Upper lobe of left lung (tissue), 6 donors: Measurements from ENCODE around the gene EPC1. TPM values are rescaled to one million over a fixed set of nuclear protein-coding genes. Genes with fewer than 3 reads are reported as not detected.
"Not testable (repeated sequence)": the region's sequence is repeated elsewhere in the genome, so short reads cannot be mapped to it uniquely, and the experiment has no call there.

Experiments
- ATAC-seq, 2 donors: fragments of 200-7000 bp; cut with Tn5 transposase; one replicate each; pipeline ENCODE4 v1.9.1; 2022; ENCODE audit warnings: mild to moderate bottlenecking in 2 of 2, moderate library complexity in 2 of 2; ENCODE audit not compliant: low FRiP score in 2 of 2
- DNase-seq, 2 donors: peaks; one replicate each; pipeline ENCODE4 v3.0.0-alpha.2; 2019 to 2020
- H3K27ac ChIP-seq, 4 donors: fragments of 200-600 bp; sonication (generic); one replicate each; pipeline ENCODE4 v1.5.1; 2016 to 2019
- H3K27me3 ChIP-seq, 4 donors: fragments of 200-600 bp; sonication (generic); one replicate each; pipeline ENCODE4 v1.5.1; 2017 to 2019
- H3K36me3 ChIP-seq, 4 donors: fragments of 200-600 bp; sonication (generic); one replicate each; pipeline ENCODE4 v1.5.1; 2016 to 2019
- H3K4me1 ChIP-seq, 4 donors: fragments of 200-600 bp; sonication (generic); one replicate each; pipeline ENCODE4 v1.5.1; 2018 to 2019
- H3K4me3 ChIP-seq, 4 donors: fragments of 200-600 bp; sonication (generic); one replicate each; pipeline ENCODE4 v1.5.1; 2017 to 2019; ENCODE audit warnings: mild to moderate bottlenecking in 2 of 4, moderate library complexity in 1 of 4
- H3K9me3 ChIP-seq, 4 donors: fragments of 200-600 bp; sonication (generic); one replicate each; pipeline ENCODE4 v1.5.1; 2018 to 2019
- EP300 ChIP-seq, 4 donors: sonication (generic); formaldehyde crosslinking; IDR thresholded peaks; one replicate each; pipeline ENCODE4 v1.5.1; 2017; ENCODE audit warnings: antibody characterized with exemption in 4 of 4, control low read depth in 2 of 4
- POLR2A ChIP-seq, 4 donors: fragments of 450-650 bp; IDR thresholded peaks; one replicate each; pipeline ENCODE4 v1.5.1; 2016 to 2017; ENCODE audit warnings: antibody characterized with exemption in 4 of 4, mild to moderate bottlenecking in 2 of 4
- POLR2AphosphoS5 ChIP-seq, 2 donors: sonication (generic); formaldehyde crosslinking; IDR thresholded peaks; one replicate each; pipeline ENCODE4 v1.5.1; 2017; ENCODE audit warnings: antibody characterized with exemption in 2 of 2
- whole genome bisulfite sequencing, 2 donors: methylation state at CpG; one replicate each; pipeline ENCODE4 v1.1.5; 2017 to 2018; 5-methylcytosine and 5-hydroxymethylcytosine counted together
- total RNA-seq, 6 donors: library from RNA; depleted of rRNA in 4 of 6; stranded (reverse); fragments of >200 nt in 4 of 6; gene quantifications; one replicate each; pipeline versions ENCODE4 v1.1.0 to v1.2.1, GENCODE V29; 2016 to 2021
- TF ChIP-seq, protein P1 (sequence below), 6 experiments: fragments of 450-650 bp in 4 of 6; fragments of 200-600 bp in 2 of 6; sonication (generic) in 2 of 6; IDR thresholded peaks; one replicate each; pipeline ENCODE4 v1.5.1; 2016 to 2019; ENCODE audit warnings: antibody characterized with exemption in 6 of 6
- donor health status: DM: no; HTN: no; CAD: no; lungs with moderate emphysema.
- donor health status: DM: no; HTN: yes; CAD: no; lungs with severe emphysema.

The EPC1 gene
- total RNA-seq, 6 donors from 2014 or later: 26.2 to 82.8 (median 36.7) TPM

DNA sequence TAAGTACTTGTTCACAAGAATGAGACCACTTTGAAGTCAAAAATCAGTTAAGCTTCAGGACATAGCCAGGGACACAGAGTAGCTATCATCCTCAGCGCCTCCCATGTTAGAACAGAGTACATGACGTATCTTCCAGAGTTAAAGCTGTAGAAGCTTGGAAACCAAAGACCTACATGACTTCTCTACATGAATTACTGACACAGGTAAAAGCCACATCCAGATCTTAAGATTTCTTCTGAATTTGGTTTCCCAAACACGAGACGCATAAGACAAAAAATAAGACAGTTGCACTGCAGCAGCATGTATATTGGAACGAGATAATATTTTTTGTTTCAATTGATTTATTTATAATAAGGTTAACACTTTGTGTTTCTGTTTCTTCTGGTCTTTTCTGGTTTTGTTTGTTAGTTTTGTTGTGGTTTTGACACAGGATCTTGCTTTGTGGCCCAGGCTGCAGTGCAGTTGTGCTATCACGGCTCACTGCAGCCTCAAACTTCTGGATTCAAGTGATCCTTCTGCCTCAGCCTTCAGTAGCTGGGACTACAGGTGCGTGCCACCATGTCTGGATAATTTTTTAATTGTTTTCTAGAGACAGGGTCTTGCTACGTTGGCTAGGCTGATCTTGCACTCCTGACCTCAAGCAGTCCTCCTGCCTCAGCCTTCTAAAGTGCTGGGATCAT is 10.2 kb upstream of the EPC1 start:
- TF ChIP-seq EP300 (IDR thresholded peaks at IDR 0.05) (no peak), POLR2AphosphoS5 (IDR thresholded peaks at IDR 0.05) (no peak), POLR2A (IDR thresholded peaks at IDR 0.05) (no peak)
- TF ChIP-seq, protein P1, sequence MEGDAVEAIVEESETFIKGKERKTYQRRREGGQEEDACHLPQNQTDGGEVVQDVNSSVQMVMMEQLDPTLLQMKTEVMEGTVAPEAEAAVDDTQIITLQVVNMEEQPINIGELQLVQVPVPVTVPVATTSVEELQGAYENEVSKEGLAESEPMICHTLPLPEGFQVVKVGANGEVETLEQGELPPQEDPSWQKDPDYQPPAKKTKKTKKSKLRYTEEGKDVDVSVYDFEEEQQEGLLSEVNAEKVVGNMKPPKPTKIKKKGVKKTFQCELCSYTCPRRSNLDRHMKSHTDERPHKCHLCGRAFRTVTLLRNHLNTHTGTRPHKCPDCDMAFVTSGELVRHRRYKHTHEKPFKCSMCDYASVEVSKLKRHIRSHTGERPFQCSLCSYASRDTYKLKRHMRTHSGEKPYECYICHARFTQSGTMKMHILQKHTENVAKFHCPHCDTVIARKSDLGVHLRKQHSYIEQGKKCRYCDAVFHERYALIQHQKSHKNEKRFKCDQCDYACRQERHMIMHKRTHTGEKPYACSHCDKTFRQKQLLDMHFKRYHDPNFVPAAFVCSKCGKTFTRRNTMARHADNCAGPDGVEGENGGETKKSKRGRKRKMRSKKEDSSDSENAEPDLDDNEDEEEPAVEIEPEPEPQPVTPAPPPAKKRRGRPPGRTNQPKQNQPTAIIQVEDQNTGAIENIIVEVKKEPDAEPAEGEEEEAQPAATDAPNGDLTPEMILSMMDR (IDR thresholded peaks at IDR 0.05): no peak
- WGBS, 2 donors: 89 to 93% methylated on average over 8 of the region's 8 CpGs
- ATAC-seq (no peak), DNase-seq (no peak)
- H3K4me1 ChIP-seq: peaks cover 14 to 29% (median 19%) of the 10 kb centered on the region in 4 donors
- no peaks in the 10 kb centered on the region for H3K27me3 ChIP-seq
- H3K4me3 ChIP-seq: no peak overlapping the region
- H3K27ac ChIP-seq: peak overlapping the region in 1 of 4 donors; percentile 14
- no peaks in the 10 kb centered on the region for H3K9me3 ChIP-seq
- no peaks in the 10 kb centered on the region for H3K36me3 ChIP-seq

DNA sequence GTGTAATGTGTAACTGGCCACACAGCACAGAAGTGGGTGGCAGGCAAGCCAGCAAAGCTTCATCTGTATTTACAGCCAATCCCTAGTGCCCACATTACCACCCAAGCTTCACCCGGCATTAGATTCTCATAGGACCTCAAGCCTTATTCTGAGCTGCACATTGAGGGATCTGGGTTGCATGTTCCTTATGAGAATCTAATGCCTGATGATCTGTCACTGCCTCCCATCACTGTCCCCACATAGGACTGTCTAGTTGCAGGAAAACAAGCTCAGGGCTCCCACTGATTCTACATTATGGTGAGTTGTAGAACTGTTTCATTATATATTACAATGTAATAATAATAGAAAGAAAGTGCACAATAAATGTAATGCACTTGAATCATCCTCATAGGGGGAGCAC is 7.7 kb upstream of the EPC1 start:
- not testable (repeated sequence) for H3K9me3 ChIP-seq, H3K4me3 ChIP-seq, DNase-seq, ATAC-seq, H3K36me3 ChIP-seq, H3K27me3 ChIP-seq, H3K27ac ChIP-seq
- WGBS, 2 donors: 88 to 100% methylated on average over 1 of the region's 1 CpG
- peaks cover 15 to 29% (median 20%) of the 10 kb centered on the region in 4 donors for H3K4me1 ChIP-seq

DNA sequence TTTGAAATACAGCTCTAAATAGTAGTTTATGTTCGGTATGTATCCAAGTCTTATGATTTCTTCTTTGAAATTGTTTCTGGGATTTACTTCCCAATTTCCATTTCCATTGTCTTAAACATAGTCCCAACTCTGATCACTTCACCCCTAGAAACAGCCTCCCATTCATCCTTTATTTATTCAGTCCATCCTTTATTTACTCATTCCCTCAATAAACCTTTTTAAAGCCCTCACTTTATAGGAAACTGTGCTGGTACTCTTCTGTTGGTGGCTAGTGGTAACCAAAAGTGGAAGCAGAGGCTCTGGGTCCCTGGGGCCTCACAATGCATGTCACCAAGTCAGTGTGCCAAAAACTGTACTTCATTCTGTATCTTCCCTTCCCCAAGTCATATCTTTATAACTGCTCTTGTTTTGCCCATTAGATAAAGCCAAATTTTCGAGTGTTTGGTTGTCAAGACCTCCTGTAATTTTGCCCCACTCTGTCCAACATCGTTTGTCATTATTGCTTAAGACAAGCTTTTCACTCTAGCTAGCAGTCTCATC is 3.9 kb upstream of the EPC1 start:
- Histone ChIP-seq H3K27me3 (no peaks in the 10 kb centered on the region), H3K27ac (no peak overlapping the region), H3K4me3 (no peak overlapping the region), H3K9me3 (no peaks in the 10 kb centered on the region), H3K36me3 (no peaks in the 10 kb centered on the region), H3K4me1 (peaks cover 24 to 44% (median 27%) of the 10 kb centered on the region in 4 donors)
- no peak for ATAC-seq
- TF ChIP-seq POLR2AphosphoS5 (IDR thresholded peaks at IDR 0.05) (no peak), EP300 (IDR thresholded peaks at IDR 0.05) (no peak), POLR2A (IDR thresholded peaks at IDR 0.05) (no peak)
- TF ChIP-seq, protein P1 (IDR thresholded peaks at IDR 0.05): no peak
- no peak for DNase-seq
- WGBS, 2 donors: 77 to 85% methylated on average over 3 of the region's 3 CpGs

DNA sequence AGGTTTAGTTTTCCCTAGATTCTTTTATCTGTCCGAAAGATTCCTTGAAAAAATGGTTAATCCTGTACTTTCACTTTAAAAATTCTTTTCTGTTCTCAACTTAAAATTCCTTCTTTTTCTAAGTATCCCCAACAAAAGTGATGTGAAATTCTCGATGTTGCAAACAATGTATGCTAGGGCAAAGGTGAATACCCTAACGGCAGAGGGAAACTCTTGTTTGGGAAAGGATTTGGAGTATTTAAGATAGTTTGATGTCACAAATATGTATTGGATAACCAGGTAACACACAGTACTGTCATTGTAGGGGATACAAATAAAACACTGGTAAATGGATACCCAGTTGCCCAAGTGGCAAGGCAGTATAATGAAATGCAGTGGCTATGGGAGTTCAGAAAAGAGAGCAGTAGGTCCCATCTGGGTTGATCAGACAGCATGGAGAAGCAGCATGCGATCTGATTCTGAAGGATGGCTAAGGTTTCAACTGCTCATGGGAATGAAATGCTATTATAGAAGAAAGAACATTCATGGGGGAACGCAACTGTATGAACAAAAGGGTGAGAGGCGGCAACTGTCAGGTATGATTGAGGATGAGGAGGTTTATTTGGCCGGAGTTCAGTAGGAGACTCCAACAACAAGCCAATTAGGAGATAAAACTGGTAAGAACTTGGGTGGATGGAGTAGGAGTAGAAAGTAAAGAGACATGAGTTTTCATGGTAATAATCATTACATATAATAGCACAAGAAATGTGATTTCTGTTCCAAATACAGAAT is 3.2 kb upstream of the EPC1 start:
- TF ChIP-seq EP300 (IDR thresholded peaks at IDR 0.05): no peak
- no peak for TF ChIP-seq POLR2A (IDR thresholded peaks at IDR 0.05)
- TF ChIP-seq, protein P1 (IDR thresholded peaks at IDR 0.05): no peak
- no peak for TF ChIP-seq POLR2AphosphoS5 (IDR thresholded peaks at IDR 0.05)
- 82 to 85% methylated on average over 7 of the region's 7 CpGs for WGBS, 2 donors
- H3K4me1 ChIP-seq: peaks cover 24 to 49% (median 30%) of the 10 kb centered on the region in 4 donors

DNA sequence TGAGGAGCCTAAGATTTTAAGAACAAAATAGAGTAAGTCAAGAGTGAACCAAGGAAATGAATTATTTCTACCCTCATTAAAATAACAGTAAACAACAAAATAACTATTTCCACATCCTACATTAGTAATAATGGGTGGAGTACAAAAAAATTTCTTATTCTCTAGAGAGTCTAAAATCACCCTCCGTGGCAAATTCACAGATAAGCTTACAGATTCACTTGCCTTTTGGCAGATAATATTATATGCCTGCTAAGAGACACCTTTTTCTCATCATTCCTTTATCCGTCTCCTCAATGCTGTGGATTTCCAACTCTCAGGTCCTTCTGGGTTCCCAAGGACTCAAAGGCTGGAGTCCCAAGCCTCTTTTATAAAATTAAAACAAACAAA is 2.2 kb upstream of the EPC1 start:
- 87 to 92% methylated on average over 2 of the region's 2 CpGs for WGBS, 2 donors
- DNase-seq (no peak), ATAC-seq (no peak)
- Histone ChIP-seq H3K9me3 (no peaks in the 10 kb centered on the region), H3K27ac (no peak overlapping the region), H3K36me3 (peaks cover 0 to 7% (median 0%) of the 10 kb centered on the region in 4 donors), H3K27me3 (no peaks in the 10 kb centered on the region), H3K4me3 (no peak overlapping the region), H3K4me1 (peaks cover 34 to 52% (median 39%) of the 10 kb centered on the region in 4 donors)
- no peak for TF ChIP-seq POLR2AphosphoS5 (IDR thresholded peaks at IDR 0.05)

More for the DNA sequence above, 3.2 kb upstream of the EPC1 start:
- Histone ChIP-seq H3K9me3 (no peaks in the 10 kb centered on the region), H3K27me3 (no peaks in the 10 kb centered on the region), H3K36me3 (no peaks in the 10 kb centered on the region), H3K27ac (no peak overlapping the region), H3K4me3 (no peak overlapping the region)
- no peak for DNase-seq
- ATAC-seq: no peak
